HepG2 (cell line): Measurements from ENCODE around the gene ZNF524. TPM values are rescaled to one million over a fixed set of nuclear protein-coding genes. Genes with fewer than 3 reads are reported as not detected.

ENCODE experiments used
- ATF2 ChIP-seq: sonication (generic); formaldehyde crosslinking; IDR thresholded peaks from 2 replicates; pipeline ENCODE4 v1.4.0; 2020; ENCODE audit warnings: missing genetic modification reagents
- CBX5 ChIP-seq: sonication (generic); formaldehyde crosslinking; IDR thresholded peaks from 2 replicates; pipeline ENCODE4 v1.4.0; 2020; ENCODE audit warnings: missing genetic modification reagents, borderline replicate concordance
- CEBPG ChIP-seq: IDR thresholded peaks from 2 replicates; pipeline ENCODE4 v1.6.1; 2016
- EHMT2 ChIP-seq: fragments of 200-600 bp; sonication (generic); IDR thresholded peaks from 2 replicates; pipeline ENCODE4 v1.7.0; 2017; ENCODE audit warnings: antibody characterized with exemption, low read depth, low read length, borderline replicate concordance
- ELF4 ChIP-seq: sonication (generic); formaldehyde crosslinking; IDR thresholded peaks from 2 replicates; pipeline ENCODE4 v1.5.0; 2020; ENCODE audit warnings: missing genetic modification reagents, mild to moderate bottlenecking, moderate library complexity, borderline replicate concordance
- ISX ChIP-seq: sonication (generic); formaldehyde crosslinking; conservative IDR thresholded peaks from 2 replicates; pipeline ENCODE4 v1.5.0; 2020; ENCODE audit warnings: missing genetic modification reagents
- KDM1A ChIP-seq: IDR thresholded peaks from 2 replicates; pipeline ENCODE4 v1.6.1; 2016; ENCODE audit warnings: missing compliant biosample characterization
- MTF2 ChIP-seq: sonication (generic); formaldehyde crosslinking; IDR thresholded peaks from 2 replicates; pipeline ENCODE4 v1.5.0; 2020; ENCODE audit warnings: missing genetic modification reagents, borderline replicate concordance
- NFE2L1 ChIP-seq: sonication (generic); formaldehyde crosslinking; IDR thresholded peaks from 2 replicates; pipeline ENCODE4 v1.4.0; 2020; ENCODE audit warnings: missing genetic modification reagents, mild to moderate bottlenecking, borderline replicate concordance
- NR2C2 ChIP-seq: sonication (generic); formaldehyde crosslinking; IDR thresholded peaks from 2 replicates; pipeline ENCODE4 v1.4.0; 2020; ENCODE audit warnings: missing genetic modification reagents, mild to moderate bottlenecking, moderate library complexity, borderline replicate concordance
- PATZ1 ChIP-seq: sonication (generic); formaldehyde crosslinking; IDR thresholded peaks from 2 replicates; pipeline ENCODE4 v1.4.0; 2020; ENCODE audit warnings: missing genetic modification reagents
- POGZ ChIP-seq: sonication (generic); formaldehyde crosslinking; IDR thresholded peaks from 2 replicates; pipeline ENCODE4 v1.4.0; 2020; ENCODE audit warnings: mild to moderate bottlenecking, missing genetic modification reagents
- RBM22 ChIP-seq: fragments of 200-400 bp; formaldehyde crosslinking; optimal IDR thresholded peaks from 2 replicates; pipeline ENCODE3; 2017; ENCODE audit warnings: mild to moderate bottlenecking, low read length, moderate library complexity
- RXRB ChIP-seq: IDR thresholded peaks from 2 replicates; pipeline ENCODE4 v1.6.1; 2016; ENCODE audit warnings: borderline replicate concordance, missing genetic modification reagents, missing compliant biosample characterization
- SIN3B ChIP-seq: fragments of 150-350 bp; IDR thresholded peaks from 2 replicates; pipeline ENCODE4 v1.6.1; 2014; ENCODE audit warnings: low read length
- SMAD9 ChIP-seq: sonication (generic); formaldehyde crosslinking; IDR thresholded peaks from 2 replicates; pipeline ENCODE4 v1.5.1; 2020; ENCODE audit warnings: mild to moderate bottlenecking, missing genetic modification reagents
- TCF7 ChIP-seq: sonication (generic); IDR thresholded peaks from 2 replicates; pipeline ENCODE4 v1.6.1; 2016; ENCODE audit warnings: antibody characterized with exemption, low read depth
- ZFP90 ChIP-seq: sonication (generic); formaldehyde crosslinking; IDR thresholded peaks from 2 replicates; pipeline ENCODE4 v1.8.0; 2022; ENCODE audit warnings: missing genetic modification reagents, mild to moderate bottlenecking, inconsistent platforms, borderline replicate concordance
- ZNF235 ChIP-seq: sonication (generic); formaldehyde crosslinking; IDR thresholded peaks from 2 replicates; pipeline ENCODE4 v1.8.1; 2023; ENCODE audit warnings: mild to moderate bottlenecking, missing genetic modification reagents, borderline replicate concordance
- ZNF264 ChIP-seq: sonication (generic); formaldehyde crosslinking; IDR thresholded peaks from 2 replicates; pipeline ENCODE4 v1.4.0; 2020; ENCODE audit warnings: missing genetic modification reagents
- ZNF326 ChIP-seq: sonication (generic); formaldehyde crosslinking; IDR thresholded peaks from 2 replicates; pipeline ENCODE4 v1.4.0; 2020; ENCODE audit warnings: missing genetic modification reagents, borderline replicate concordance
- ZNF577 ChIP-seq: sonication (generic); formaldehyde crosslinking; IDR thresholded peaks from 2 replicates; pipeline ENCODE4 v1.4.0; 2020; ENCODE audit warnings: mild to moderate bottlenecking, low read depth, missing genetic modification reagents, borderline replicate concordance
- polyA plus RNA-seq, 8 experiments: library from polyadenylated mRNA; depleted of rRNA in 3 of 8; stranded (reverse) in 7 of 8; unstranded in 1 of 8; fragments of >200 nt; fragmentation: Illumina TruSeq in 4 of 8; extraction: Trizol in 4 of 8; gene quantifications; 2 replicates each; pipeline versions ENCODE4 v1.2.1 to v1.2.3, GENCODE V29; 2011 to 2016; ENCODE audit warnings: low read depth in 4 of 8, missing spikeins in 1 of 8, mixed read lengths in 1 of 8; ENCODE audit not compliant: insufficient read depth in 1 of 8
- total RNA-seq, 5 experiments: library from RNA; depleted of rRNA; stranded (reverse); fragments of >200 nt; fragmentation: Illumina TruSeq; extraction: Trizol; gene quantifications; 2 replicates each; pipeline ENCODE4 v1.2.3, GENCODE V29; 2016; ENCODE audit warnings: low read depth in 1 of 5
- TF ChIP-seq, protein P1 (sequence below): sonication (generic); formaldehyde crosslinking; IDR thresholded peaks from 2 replicates; pipeline ENCODE4 v1.8.0; 2022; ENCODE audit warnings: missing genetic modification reagents, mild to moderate bottlenecking, inconsistent platforms, borderline replicate concordance
- TF ChIP-seq, protein P2 (sequence below): sonication (generic); formaldehyde crosslinking; conservative IDR thresholded peaks from 2 replicates; pipeline ENCODE4 v1.4.0; 2020; ENCODE audit warnings: missing genetic modification reagents

The ZNF524 gene
- total and polyA plus RNA-seq, 2 of the 13 experiments (the other 11 are each of a cell fraction or from before 2014, with no cell fraction given), result 3.2 to 4.6 TPM

- TF ChIP-seq SIN3B (no peak; the same call in 1 of the 2 replicates), RXRB (no peak), ATF2 (CRISPR knock-in tag) (peak; percentile 51; the same call in 1 of the 2 replicates), ZNF264 (CRISPR knock-in tag) (no peak), POGZ (CRISPR knock-in tag) (no peak), NR2C2 (no peak), CBX5 (no peak), ZNF326 (no peak), CEBPG (CRISPR knock-in tag) (no peak), ZNF235 (CRISPR knock-in tag) (no peak), MTF2 (no peak), KDM1A (CRISPR knock-in tag) (no peak), NFE2L1 (CRISPR knock-in tag) (no peak), ELF4 (CRISPR knock-in tag) (no peak), ISX (CRISPR knock-in tag) (no peak), ZFP90 (CRISPR knock-in tag) (no peak), PATZ1 (CRISPR knock-in tag) (peak; percentile 91; the same call in 1 of the 2 replicates), TCF7 (no peak), RBM22 (no peak), EHMT2 (no peak), ZNF577 (CRISPR knock-in tag) (no peak), SMAD9 (CRISPR knock-in tag) (no peak)
- TF ChIP-seq, protein P1, sequence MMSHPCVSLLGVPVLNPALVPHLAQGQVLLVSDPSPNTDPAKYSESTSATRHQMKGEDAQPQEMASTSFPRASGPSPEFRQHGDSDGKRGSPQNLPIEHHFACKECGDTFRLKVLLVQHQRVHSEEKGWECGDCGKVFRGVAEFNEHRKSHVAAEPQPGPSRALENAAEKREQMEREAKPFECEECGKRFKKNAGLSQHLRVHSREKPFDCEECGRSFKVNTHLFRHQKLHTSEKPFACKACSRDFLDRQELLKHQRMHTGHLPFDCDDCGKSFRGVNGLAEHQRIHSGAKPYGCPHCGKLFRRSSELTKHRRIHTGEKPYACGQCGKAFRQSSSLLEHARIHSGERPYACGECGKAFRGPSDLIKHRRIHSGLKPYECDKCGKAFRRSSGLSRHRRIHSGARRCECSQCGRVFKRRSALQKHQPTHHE, result peak; percentile 57
- TF ChIP-seq, protein P2, sequence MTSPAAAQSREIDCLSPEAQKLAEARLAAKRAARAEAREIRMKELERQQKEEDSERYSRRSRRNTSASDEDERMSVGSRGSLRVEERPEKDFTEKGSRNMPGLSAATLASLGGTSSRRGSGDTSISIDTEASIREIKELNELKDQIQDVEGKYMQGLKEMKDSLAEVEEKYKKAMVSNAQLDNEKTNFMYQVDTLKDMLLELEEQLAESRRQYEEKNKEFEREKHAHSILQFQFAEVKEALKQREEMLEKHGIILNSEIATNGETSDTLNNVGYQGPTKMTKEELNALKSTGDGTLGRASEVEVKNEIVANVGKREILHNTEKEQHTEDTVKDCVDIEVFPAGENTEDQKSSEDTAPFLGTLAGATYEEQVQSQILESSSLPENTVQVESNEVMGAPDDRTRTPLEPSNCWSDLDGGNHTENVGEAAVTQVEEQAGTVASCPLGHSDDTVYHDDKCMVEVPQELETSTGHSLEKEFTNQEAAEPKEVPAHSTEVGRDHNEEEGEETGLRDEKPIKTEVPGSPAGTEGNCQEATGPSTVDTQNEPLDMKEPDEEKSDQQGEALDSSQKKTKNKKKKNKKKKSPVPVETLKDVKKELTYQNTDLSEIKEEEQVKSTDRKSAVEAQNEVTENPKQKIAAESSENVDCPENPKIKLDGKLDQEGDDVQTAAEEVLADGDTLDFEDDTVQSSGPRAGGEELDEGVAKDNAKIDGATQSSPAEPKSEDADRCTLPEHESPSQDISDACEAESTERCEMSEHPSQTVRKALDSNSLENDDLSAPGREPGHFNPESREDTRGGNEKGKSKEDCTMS (CRISPR knock-in tag), result no peak
Measured at GRCh38 chr19:55598719-55599467, 1.2 kb upstream of the ZNF524 start (continued).
